SK-N-SH (cell line): Measurements from ENCODE around the gene SAMD4A. TPM values are rescaled to one million over a fixed set of nuclear protein-coding genes. Genes with fewer than 3 reads are reported as not detected.

Experiments used
- CTCF ChIA-PET: fragments of 300-600, 350-600 bp; formaldehyde crosslinking; extraction: SDS; loops from one replicate; lab custom pipeline; 2021; lab: Yijun Ruan, JAX
- POLR2A ChIA-PET: fragments of 350-600 bp; sonication (Branson Sonifier 250); formaldehyde crosslinking; extraction: SDS; loops from one replicate; lab custom pipeline; 2020; ENCODE audit warnings: antibody characterized with exemption, inconsistent platforms; lab: Yijun Ruan, JAX
- DNase-seq: peaks from one replicate; pipeline ENCODE4 v3.0.0; 2012
- H2AFZ ChIP-seq: fragments of 200-600 bp; sonication (generic); 2 replicates; pipeline ENCODE4 v1.8.1; 2016; ENCODE audit warnings: antibody characterized with exemption, mild to moderate bottlenecking, low read depth
- H3F3A ChIP-seq: fragments of 200-600 bp; sonication (generic); replicated peaks from 2 replicates; pipeline ENCODE3; 2016; ENCODE audit warnings: antibody characterized with exemption, mild to moderate bottlenecking; ENCODE audit not compliant: insufficient read depth
- H3K27ac ChIP-seq, 2 experiments: fragments of 200-500 bp in 1 of 2; fragments of 200-600 bp in 1 of 2; sonication (Bioruptor generic) in 1 of 2; sonication (generic), shearing (Covaris generic) in 1 of 2; 2 replicates each; pipeline versions ENCODE4 v1.5.1 to v1.6.1; 2014 to 2016; ENCODE audit warnings: low read depth in 2 of 2, inconsistent platforms in 1 of 2, low read length in 1 of 2, mild to moderate bottlenecking in 1 of 2, mixed read lengths in 1 of 2
- H3K27me3 ChIP-seq: fragments of 200-600 bp; sonication (generic), shearing (Covaris generic); 2 replicates; pipeline ENCODE4 v1.6.1; 2016; ENCODE audit warnings: mixed run types; ENCODE audit not compliant: insufficient read depth
- H3K36me3 ChIP-seq, 2 experiments: fragments of 200-500 bp in 1 of 2; fragments of 200-600 bp in 1 of 2; sonication (Bioruptor generic) in 1 of 2; sonication (generic) in 1 of 2; replicated peaks in 1 of 2; 2 replicates each; pipeline versions ENCODE3 to v1.5.1; 2014 to 2016; ENCODE audit warnings: low read length in 1 of 2, mild to moderate bottlenecking in 1 of 2; ENCODE audit not compliant: insufficient read depth in 2 of 2, control insufficient read depth in 1 of 2
- H3K4me1 ChIP-seq, 2 experiments: fragments of 200-500 bp in 1 of 2; fragments of 200-600 bp in 1 of 2; sonication (Bioruptor generic) in 1 of 2; sonication (generic), shearing (Covaris generic) in 1 of 2; 2 replicates each; pipeline versions ENCODE4 v1.5.1 to v1.6.1; 2014 to 2016; ENCODE audit warnings: low read depth in 1 of 2, low read length in 1 of 2, mixed run types in 1 of 2; ENCODE audit not compliant: insufficient read depth in 2 of 2, control insufficient read depth in 1 of 2
- H3K4me2 ChIP-seq: fragments of 200-600 bp; sonication (generic), shearing (Covaris generic); 2 replicates; pipeline ENCODE4 v1.6.1; 2017; ENCODE audit warnings: mixed run types
- H3K4me3 ChIP-seq, 2 experiments: fragments of 200-500 bp in 1 of 2; fragments of 200-600 bp in 1 of 2; sonication (Bioruptor generic) in 1 of 2; sonication (generic), shearing (Covaris generic) in 1 of 2; 2 replicates each; pipeline versions ENCODE4 v1.5.1 to v1.8.1; 2014 to 2016; ENCODE audit warnings: low read depth in 2 of 2, inconsistent platforms in 1 of 2, low read length in 1 of 2, mild to moderate bottlenecking in 1 of 2, mixed read lengths in 1 of 2, moderate library complexity in 1 of 2
- H3K79me2 ChIP-seq: fragments of 200-600 bp; sonication (generic); 2 replicates; pipeline ENCODE4 v1.8.1; 2017; ENCODE audit warnings: mild to moderate bottlenecking; ENCODE audit not compliant: insufficient read depth
- H3K9ac ChIP-seq: fragments of 200-600 bp; sonication (generic); 2 replicates; pipeline ENCODE4 v1.6.1; 2017; ENCODE audit warnings: mixed run types
- H3K9me2 ChIP-seq: fragments of 200-600 bp; sonication (generic); 2 replicates; pipeline ENCODE4 v1.6.1; 2017; ENCODE audit warnings: mixed run types
- H3K9me3 ChIP-seq: fragments of 200-600 bp; sonication (generic); 2 replicates; pipeline ENCODE4 v1.6.1; 2017; ENCODE audit warnings: mixed run types, mild to moderate bottlenecking, moderate library complexity
- H4K20me1 ChIP-seq: fragments of 200-600 bp; sonication (generic); 2 replicates; pipeline ENCODE4 v1.6.1; 2017; ENCODE audit warnings: mild to moderate bottlenecking, mixed run types; ENCODE audit not compliant: insufficient read depth
- CHD2 ChIP-seq: fragments of 150-350 bp; IDR thresholded peaks from 2 replicates; pipeline ENCODE4 v1.6.1; 2018; ENCODE audit warnings: low read length; ENCODE audit not compliant: partially characterized antibody
- CTCF ChIP-seq: fragments of 200-600 bp; sonication (generic); IDR thresholded peaks from 2 replicates; pipeline ENCODE4 v1.6.1; 2017; ENCODE audit warnings: antibody characterized with exemption, mild to moderate bottlenecking, moderate library complexity
- ELF1 ChIP-seq: IDR thresholded peaks from 2 replicates; pipeline ENCODE4 v1.4.0; 2012
- FOSL2 ChIP-seq: IDR thresholded peaks from 2 replicates; pipeline ENCODE4 v1.4.0; 2012; ENCODE audit warnings: low read depth, mild to moderate bottlenecking, moderate library complexity, borderline replicate concordance
- FOXJ3 ChIP-seq: sonication (generic); formaldehyde crosslinking; IDR thresholded peaks from 2 replicates; pipeline ENCODE4 v1.5.1; 2020; ENCODE audit warnings: mild to moderate bottlenecking, missing genetic modification reagents
- FOXM1 ChIP-seq: IDR thresholded peaks from 2 replicates; pipeline ENCODE4 v1.4.0; 2012; ENCODE audit warnings: low read depth, mild to moderate bottlenecking
- GABPA ChIP-seq: IDR thresholded peaks from 2 replicates; pipeline ENCODE4 v1.4.0; 2012; ENCODE audit warnings: low read depth, mild to moderate bottlenecking
- MXI1 ChIP-seq: IDR thresholded peaks from 2 replicates; pipeline ENCODE4 v1.6.1; 2012; ENCODE audit warnings: mild to moderate bottlenecking, low read depth, low read length, improper control_type of control experiment
- NRF1 ChIP-seq: IDR thresholded peaks from 2 replicates; pipeline ENCODE4 v1.6.1; 2012; ENCODE audit warnings: low read depth, mild to moderate bottlenecking, low read length
- RAD21 ChIP-seq: IDR thresholded peaks from 2 replicates; pipeline ENCODE4 v1.6.1; 2012; ENCODE audit warnings: mild to moderate bottlenecking, low read length
- RFX5 ChIP-seq: IDR thresholded peaks from 2 replicates; pipeline ENCODE4 v1.6.1; 2012; ENCODE audit warnings: mild to moderate bottlenecking, improper control_type of control experiment, low read length
- RXRA ChIP-seq: IDR thresholded peaks from 2 replicates; pipeline ENCODE4 v1.4.0; 2012; ENCODE audit warnings: low read depth, mild to moderate bottlenecking, borderline replicate concordance
- SIN3A ChIP-seq: IDR thresholded peaks from 2 replicates; pipeline ENCODE4 v1.6.1; 2012; ENCODE audit warnings: low read depth, mild to moderate bottlenecking, low read length, moderate library complexity, borderline replicate concordance
- SMC3 ChIP-seq: IDR thresholded peaks from 2 replicates; pipeline ENCODE4 v1.6.1; 2012; ENCODE audit warnings: low read depth, low read length, improper control_type of control experiment
- TCF12 ChIP-seq: IDR thresholded peaks from 2 replicates; pipeline ENCODE4 v1.4.0; 2012
- USF1 ChIP-seq: IDR thresholded peaks from 2 replicates; pipeline ENCODE4 v1.4.0; 2012; ENCODE audit warnings: low read depth, borderline replicate concordance
- YY1 ChIP-seq: IDR thresholded peaks from 2 replicates; pipeline ENCODE4 v1.4.0; 2012; ENCODE audit warnings: low read depth, mild to moderate bottlenecking
- WGBS: methylation state at CpG from one replicate; pipeline ENCODE4 v1.1.6; 2017; ENCODE audit warnings: low lambda C conversion rate; 5-methylcytosine and 5-hydroxymethylcytosine counted together
- polyA plus RNA-seq, 3 experiments: library from polyadenylated mRNA; depleted of rRNA; stranded (reverse); fragments of >200 nt; gene quantifications; 2 replicates each; pipeline ENCODE4 v1.2.3, GENCODE V29; 2012
- TF ChIP-seq, protein P1 (sequence below): fragments of 150-350 bp; IDR thresholded peaks from 2 replicates; pipeline ENCODE4 v1.6.1; 2017; ENCODE audit warnings: antibody characterized with exemption, low read length, low read depth, borderline replicate concordance
- TF ChIP-seq, protein P2 (sequence below): IDR thresholded peaks from 2 replicates; pipeline ENCODE4 v1.4.0; 2012; ENCODE audit warnings: low read depth
- TF ChIP-seq, protein P3 (sequence below): IDR thresholded peaks from 2 replicates; pipeline ENCODE4 v1.6.1; 2012; ENCODE audit warnings: mild to moderate bottlenecking, low read depth, low read length, moderate library complexity
- TF ChIP-seq, protein P4 (sequence below): IDR thresholded peaks from 2 replicates; pipeline ENCODE4; 2012

The SAMD4A gene
- polyA plus RNA-seq, 1 of the 3 experiments (the other 2 are of a cell fraction), result 5.0 TPM

DNA sequence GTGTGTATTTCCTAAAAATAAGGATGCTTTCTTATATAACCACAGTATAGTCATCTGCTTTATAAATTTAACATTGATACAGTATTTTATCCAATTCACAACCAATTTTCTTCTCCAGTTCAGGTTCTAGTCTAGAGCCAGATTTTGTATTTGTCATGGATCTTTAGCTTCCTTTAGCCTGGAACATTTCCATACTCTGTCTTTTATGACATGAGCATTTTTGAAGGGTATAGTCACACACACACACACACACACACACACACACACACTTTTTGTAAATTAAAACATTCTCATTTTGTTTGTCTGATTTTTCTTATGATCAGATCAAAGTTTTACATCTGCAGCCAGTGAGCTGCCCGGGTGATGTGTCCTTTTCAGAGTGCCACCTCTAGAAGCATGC is 31.8 kb upstream of the SAMD4A start:
- Histone ChIP-seq H3F3A (peaks cover 1% of the 10 kb centered on the region), H3K9me3 (no peaks in the 10 kb centered on the region), H4K20me1 (no peaks in the 10 kb centered on the region), H3K9me2 (peaks cover 4% of the 10 kb centered on the region; the same call in 1 of the 2 replicates), H2AFZ (no peak overlapping the region), H3K36me3 (peaks cover 43 to 61% of the 10 kb centered on the region in 2 experiments), H3K4me1 (peaks cover 0 to 3% of the 10 kb centered on the region in 2 experiments; a peak in 1 of 4 replicates), H3K4me2 (no peak overlapping the region), H3K27ac (no peak overlapping the region), H3K79me2 (no peaks in the 10 kb centered on the region), H3K27me3 (no peaks in the 10 kb centered on the region), H3K9ac (no peak overlapping the region), H3K4me3 (no peak overlapping the region)
- ChIA-PET POLR2A (no interaction called here), CTCF (interaction anchor here (1.3 to 2.3 kb wide), 2 partner anchors 15 to 29 kb away, joined by 5 to 7 read pairs; no protein-coding TSS in a partner anchor)
- WGBS, result 80% methylated on average over 1 of the region's 1 CpG
- TF ChIP-seq RXRA, result no peak
- no peak for TF ChIP-seq SIN3A
- TF ChIP-seq FOXJ3 (CRISPR knock-in tag), result no peak
- TF ChIP-seq CHD2, result no peak
- TF ChIP-seq MXI1, result no peak
- DNase-seq, result no peak

- Histone ChIP-seq H3K79me2 (no peaks in the 10 kb centered on the region), H3K9me3 (no peaks in the 10 kb centered on the region), H3K9me2 (peaks cover 4% of the 10 kb centered on the region; the same call in 1 of the 2 replicates), H2AFZ (no peak overlapping the region), H3K4me3 (no peak overlapping the region), H4K20me1 (no peaks in the 10 kb centered on the region), H3K36me3 (peaks cover 46 to 60% of the 10 kb centered on the region in 2 experiments), H3K9ac (no peak overlapping the region), H3F3A (no peaks in the 10 kb centered on the region), H3K27ac (peak overlapping the region in 1 of 2 experiments; percentile 34; a peak in 1 of 4 replicates), H3K4me2 (no peak overlapping the region), H3K4me1 (peaks cover 0 to 3% of the 10 kb centered on the region in 2 experiments; a peak in 1 of 4 replicates), H3K27me3 (no peaks in the 10 kb centered on the region)
- ChIA-PET POLR2A (no interaction called here), CTCF (interaction anchor here (2.3 kb wide), 1 partner anchor 29 kb away, joined by 7 read pairs; no protein-coding TSS in a partner anchor)
- DNase-seq, result peak; percentile 19
- 58% methylated on average over 2 of the region's 2 CpGs for whole genome bisulfite sequencing
- TF ChIP-seq FOSL2 (no peak), ELF1 (no peak), GABPA (no peak), RAD21 (no peak), CTCF (no peak), USF1 (no peak), MXI1 (no peak), SIN3A (no peak), TCF12 (no peak), YY1 (no peak), RFX5 (no peak), SMC3 (no peak), FOXM1 (no peak), NRF1 (no peak)
- TF ChIP-seq, protein P1, sequence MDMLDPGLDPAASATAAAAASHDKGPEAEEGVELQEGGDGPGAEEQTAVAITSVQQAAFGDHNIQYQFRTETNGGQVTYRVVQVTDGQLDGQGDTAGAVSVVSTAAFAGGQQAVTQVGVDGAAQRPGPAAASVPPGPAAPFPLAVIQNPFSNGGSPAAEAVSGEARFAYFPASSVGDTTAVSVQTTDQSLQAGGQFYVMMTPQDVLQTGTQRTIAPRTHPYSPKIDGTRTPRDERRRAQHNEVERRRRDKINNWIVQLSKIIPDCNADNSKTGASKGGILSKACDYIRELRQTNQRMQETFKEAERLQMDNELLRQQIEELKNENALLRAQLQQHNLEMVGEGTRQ, result no peak
- TF ChIP-seq, protein P2, sequence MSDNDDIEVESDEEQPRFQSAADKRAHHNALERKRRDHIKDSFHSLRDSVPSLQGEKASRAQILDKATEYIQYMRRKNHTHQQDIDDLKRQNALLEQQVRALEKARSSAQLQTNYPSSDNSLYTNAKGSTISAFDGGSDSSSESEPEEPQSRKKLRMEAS, result no peak
- TF ChIP-seq, protein P3, sequence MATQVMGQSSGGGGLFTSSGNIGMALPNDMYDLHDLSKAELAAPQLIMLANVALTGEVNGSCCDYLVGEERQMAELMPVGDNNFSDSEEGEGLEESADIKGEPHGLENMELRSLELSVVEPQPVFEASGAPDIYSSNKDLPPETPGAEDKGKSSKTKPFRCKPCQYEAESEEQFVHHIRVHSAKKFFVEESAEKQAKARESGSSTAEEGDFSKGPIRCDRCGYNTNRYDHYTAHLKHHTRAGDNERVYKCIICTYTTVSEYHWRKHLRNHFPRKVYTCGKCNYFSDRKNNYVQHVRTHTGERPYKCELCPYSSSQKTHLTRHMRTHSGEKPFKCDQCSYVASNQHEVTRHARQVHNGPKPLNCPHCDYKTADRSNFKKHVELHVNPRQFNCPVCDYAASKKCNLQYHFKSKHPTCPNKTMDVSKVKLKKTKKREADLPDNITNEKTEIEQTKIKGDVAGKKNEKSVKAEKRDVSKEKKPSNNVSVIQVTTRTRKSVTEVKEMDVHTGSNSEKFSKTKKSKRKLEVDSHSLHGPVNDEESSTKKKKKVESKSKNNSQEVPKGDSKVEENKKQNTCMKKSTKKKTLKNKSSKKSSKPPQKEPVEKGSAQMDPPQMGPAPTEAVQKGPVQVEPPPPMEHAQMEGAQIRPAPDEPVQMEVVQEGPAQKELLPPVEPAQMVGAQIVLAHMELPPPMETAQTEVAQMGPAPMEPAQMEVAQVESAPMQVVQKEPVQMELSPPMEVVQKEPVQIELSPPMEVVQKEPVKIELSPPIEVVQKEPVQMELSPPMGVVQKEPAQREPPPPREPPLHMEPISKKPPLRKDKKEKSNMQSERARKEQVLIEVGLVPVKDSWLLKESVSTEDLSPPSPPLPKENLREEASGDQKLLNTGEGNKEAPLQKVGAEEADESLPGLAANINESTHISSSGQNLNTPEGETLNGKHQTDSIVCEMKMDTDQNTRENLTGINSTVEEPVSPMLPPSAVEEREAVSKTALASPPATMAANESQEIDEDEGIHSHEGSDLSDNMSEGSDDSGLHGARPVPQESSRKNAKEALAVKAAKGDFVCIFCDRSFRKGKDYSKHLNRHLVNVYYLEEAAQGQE, result no peak
- TF ChIP-seq, protein P4, sequence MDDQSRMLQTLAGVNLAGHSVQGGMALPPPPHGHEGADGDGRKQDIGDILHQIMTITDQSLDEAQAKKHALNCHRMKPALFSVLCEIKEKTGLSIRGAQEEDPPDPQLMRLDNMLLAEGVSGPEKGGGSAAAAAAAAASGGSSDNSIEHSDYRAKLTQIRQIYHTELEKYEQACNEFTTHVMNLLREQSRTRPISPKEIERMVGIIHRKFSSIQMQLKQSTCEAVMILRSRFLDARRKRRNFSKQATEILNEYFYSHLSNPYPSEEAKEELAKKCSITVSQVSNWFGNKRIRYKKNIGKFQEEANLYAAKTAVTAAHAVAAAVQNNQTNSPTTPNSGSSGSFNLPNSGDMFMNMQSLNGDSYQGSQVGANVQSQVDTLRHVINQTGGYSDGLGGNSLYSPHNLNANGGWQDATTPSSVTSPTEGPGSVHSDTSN, result no peak
Observed at GRCh38 chr14:54535646-54536045, 31.3 kb upstream of the SAMD4A start.
